ENCODE results near the gene ERBB4. TPM values are rescaled to one million over a fixed set of nuclear protein-coding genes. Genes with fewer than 3 reads are reported as not detected.

The ERBB4 gene
- total and polyA plus RNA-seq, 9 donors: 0.08 to 22.3 (median 1.2) TPM

- Histone ChIP-seq H3K27me3 (no peaks in the 10 kb centered on the region), H3K27ac (no peak overlapping the region), H3K9me3 (no peaks in the 10 kb centered on the region), H3K4me3 (no peak overlapping the region), H3K4me1 (ENCODE audit: insufficient read depth) (no peaks in the 10 kb centered on the region), H3K36me3 (no peaks in the 10 kb centered on the region)
- intact Hi-C loops (cut with DNase I): no loop called here
- no peak for DNase-seq
- WGBS, 3 donors: 86 to 93% (median 87%) methylated on average over 3 of the region's 3 CpGs
- TF ChIP-seq EP300 (IDR thresholded peaks at IDR 0.05) (no peak), POLR2A (IDR thresholded peaks at IDR 0.05) (no peak), CTCF (IDR thresholded peaks at IDR 0.05) (no peak)
Observed at GRCh38 chr2:212156088-212156487, 382.5 kb downstream of the ERBB4 start.

GRCh38 chr2:212154477-212154878 is 384.1 kb downstream of the ERBB4 start:
- intact Hi-C loops (cut with DNase I): no loop called here

GRCh38 chr2:212153923-212154322 is 384.7 kb downstream of the ERBB4 start:
- H3K4me3 ChIP-seq: no peak overlapping the region
- intact Hi-C loops (cut with DNase I): no loop called here
- no peak for DNase-seq
- no peaks in the 10 kb centered on the region for H3K27me3 ChIP-seq
- H3K4me1 ChIP-seq (ENCODE audit: insufficient read depth): no peaks in the 10 kb centered on the region
- no peak overlapping the region for H3K27ac ChIP-seq
- H3K9me3 ChIP-seq: no peaks in the 10 kb centered on the region
- no peaks in the 10 kb centered on the region for H3K36me3 ChIP-seq
- TF ChIP-seq CTCF (IDR thresholded peaks at IDR 0.05) (no peak), POLR2A (IDR thresholded peaks at IDR 0.05) (no peak), EP300 (IDR thresholded peaks at IDR 0.05) (no peak)
- 68 to 79% (median 76%) methylated on average over 2 of the region's 2 CpGs for WGBS, 3 donors

More at GRCh38 chr2:212154477-212154878, 384.1 kb downstream of the ERBB4 start:
- Histone ChIP-seq H3K36me3 (no peaks in the 10 kb centered on the region), H3K4me3 (no peak overlapping the region), H3K4me1 (ENCODE audit: insufficient read depth) (no peaks in the 10 kb centered on the region), H3K27ac (no peak overlapping the region), H3K27me3 (no peaks in the 10 kb centered on the region), H3K9me3 (no peaks in the 10 kb centered on the region)
- DNase-seq: no peak
- TF ChIP-seq EP300 (IDR thresholded peaks at IDR 0.05) (no peak), POLR2A (IDR thresholded peaks at IDR 0.05) (no peak), CTCF (IDR thresholded peaks at IDR 0.05) (no peak)
- WGBS, 3 donors: 50 to 64% (median 55%) methylated on average over 2 of the region's 2 CpGs

GRCh38 chr2:212147921-212148513 is 390.6 kb downstream of the ERBB4 start:
- DNase-seq: no peak
- 46 to 51% (median 48%) methylated on average over 2 of the region's 2 CpGs for WGBS, 3 donors
- intact Hi-C loops (cut with DNase I): no loop called here
- no peaks in the 10 kb centered on the region for H3K27me3 ChIP-seq
- no peaks in the 10 kb centered on the region for H3K4me1 ChIP-seq (ENCODE audit: insufficient read depth)
- no peaks in the 10 kb centered on the region for H3K9me3 ChIP-seq
- H3K4me3 ChIP-seq: no peak overlapping the region
- H3K36me3 ChIP-seq: no peaks in the 10 kb centered on the region
- H3K27ac ChIP-seq: no peak overlapping the region
- TF ChIP-seq CTCF (IDR thresholded peaks at IDR 0.05) (no peak), EP300 (IDR thresholded peaks at IDR 0.05) (no peak), POLR2A (IDR thresholded peaks at IDR 0.05) (no peak)

Measured in ovary (tissue), 9 donors.